ENCODE measurements around the gene AUTS2.

AUTS2 gene

GRCh38 chr7:70680743-70681468, 1082.6 kb downstream of the AUTS2 start:
- H3K9me3 ChIP-seq (ENCODE audit: low read length) = no peaks in the 10 kb centered on the region
- no peak overlapping the region for H3K27ac ChIP-seq (ENCODE audit: low read depth, low read length, poor library complexity, severe bottlenecking)
- no peaks in the 10 kb centered on the region for H3K36me3 ChIP-seq (ENCODE audit: insufficient read depth, low read length)
- H3K4me2 ChIP-seq (ENCODE audit: low read length) = no peak overlapping the region
- TF ChIP-seq EZH2 (IDR thresholded peaks at IDR 0.05; ENCODE audit: borderline replicate concordance, low read length) (no peak), CTCF (IDR thresholded peaks at IDR 0.05; ENCODE audit: low read length) (no peak)
- no peak overlapping the region for H3K9ac ChIP-seq (ENCODE audit: low read length)
- no peak overlapping the region for H2AFZ ChIP-seq (ENCODE audit: low read length)
- peaks cover 16% of the 10 kb centered on the region for H3K4me1 ChIP-seq (ENCODE audit: insufficient read depth, low read length, severe bottlenecking)
- no peaks in the 10 kb centered on the region for H3K79me2 ChIP-seq (ENCODE audit: insufficient read depth, low read length)
- no peaks in the 10 kb centered on the region for H3F3A ChIP-seq (ENCODE audit: insufficient read depth, low read length)
- H3K4me3 ChIP-seq (ENCODE audit: low read depth, low read length, poor library complexity, severe bottlenecking) = no peak overlapping the region
- no peaks in the 10 kb centered on the region for H3K27me3 ChIP-seq (ENCODE audit: insufficient read depth, low read length)
- H3K9me2 ChIP-seq (ENCODE audit: low read depth, low read length) = no peaks in the 10 kb centered on the region
- no peaks in the 10 kb centered on the region for H4K20me1 ChIP-seq (ENCODE audit: insufficient read depth, low read length)

GRCh38 chr7:70681469-70682350, 1083.4 kb downstream of the AUTS2 start:
- Histone ChIP-seq H3K9ac (ENCODE audit: low read length) (peak overlapping the region; percentile 29; the same call in 1 of the 2 replicates), H3K36me3 (ENCODE audit: insufficient read depth, low read length) (no peaks in the 10 kb centered on the region), H3K4me2 (ENCODE audit: low read length) (peak overlapping the region; percentile 65), H2AFZ (ENCODE audit: low read length) (no peak overlapping the region), H3K27ac (ENCODE audit: low read depth, low read length, poor library complexity, severe bottlenecking) (no peak overlapping the region), H3K27me3 (ENCODE audit: insufficient read depth, low read length) (no peaks in the 10 kb centered on the region), H4K20me1 (ENCODE audit: insufficient read depth, low read length) (no peaks in the 10 kb centered on the region), H3K4me1 (ENCODE audit: insufficient read depth, low read length, severe bottlenecking) (peaks cover 16% of the 10 kb centered on the region), H3K4me3 (ENCODE audit: low read depth, low read length, poor library complexity, severe bottlenecking) (peak overlapping the region; percentile 39), H3K9me3 (ENCODE audit: low read length) (no peaks in the 10 kb centered on the region), H3F3A (ENCODE audit: insufficient read depth, low read length) (no peaks in the 10 kb centered on the region), H3K79me2 (ENCODE audit: insufficient read depth, low read length) (no peaks in the 10 kb centered on the region), H3K9me2 (ENCODE audit: low read depth, low read length) (no peaks in the 10 kb centered on the region)
- TF ChIP-seq EZH2 (IDR thresholded peaks at IDR 0.05; ENCODE audit: borderline replicate concordance, low read length) (no peak), CTCF (IDR thresholded peaks at IDR 0.05; ENCODE audit: low read length) (no peak)

- Histone ChIP-seq H3K27ac (ENCODE audit: low read depth, low read length, poor library complexity, severe bottlenecking) (no peak overlapping the region), H3K36me3 (ENCODE audit: insufficient read depth, low read length) (no peaks in the 10 kb centered on the region), H3K27me3 (ENCODE audit: insufficient read depth, low read length) (no peaks in the 10 kb centered on the region)
These were observed 1085.9 kb downstream of the AUTS2 start for GRCh38 chr7:70684173-70684572.

More at GRCh38 chr7:70684173-70684572, 1085.9 kb downstream of the AUTS2 start:
- Histone ChIP-seq H3K4me2 (ENCODE audit: low read length) (no peak overlapping the region), H3K4me1 (ENCODE audit: insufficient read depth, low read length, severe bottlenecking) (peaks cover 16% of the 10 kb centered on the region), H3F3A (ENCODE audit: insufficient read depth, low read length) (no peaks in the 10 kb centered on the region), H3K9me3 (ENCODE audit: low read length) (no peaks in the 10 kb centered on the region), H3K79me2 (ENCODE audit: insufficient read depth, low read length) (no peaks in the 10 kb centered on the region), H3K9me2 (ENCODE audit: low read depth, low read length) (no peaks in the 10 kb centered on the region), H3K4me3 (ENCODE audit: low read depth, low read length, poor library complexity, severe bottlenecking) (no peak overlapping the region), H2AFZ (ENCODE audit: low read length) (no peak overlapping the region), H4K20me1 (ENCODE audit: insufficient read depth, low read length) (no peaks in the 10 kb centered on the region), H3K9ac (ENCODE audit: low read length) (no peak overlapping the region)
- TF ChIP-seq EZH2 (IDR thresholded peaks at IDR 0.05; ENCODE audit: borderline replicate concordance, low read length) (no peak), CTCF (IDR thresholded peaks at IDR 0.05; ENCODE audit: low read length) (no peak)

All from OCI-LY1 (cell line).